ENCODE data around the gene PTGFRN.

PTGFRN gene

DNA sequence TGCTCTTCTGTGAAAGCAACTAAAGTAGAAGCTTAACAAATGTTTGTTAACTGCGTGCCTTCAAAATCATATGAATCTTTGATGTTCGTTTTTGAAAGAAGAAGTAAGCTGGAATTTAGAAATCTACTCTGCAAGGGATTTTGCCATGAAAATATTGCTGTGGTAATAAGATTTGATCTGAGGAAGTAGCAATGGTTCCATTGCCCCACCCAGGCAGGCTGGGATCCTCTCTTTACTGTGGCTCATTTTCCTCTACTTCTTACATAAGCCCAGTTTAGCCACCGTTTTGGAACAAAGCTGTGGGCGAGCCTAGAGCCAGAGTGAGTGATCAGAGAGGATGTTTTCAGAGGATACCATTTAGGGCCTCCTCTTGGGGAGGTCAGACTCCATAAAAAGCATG is 20.3 kb upstream of the PTGFRN start:
- in situ Hi-C loops (cut with HindIII; ENCODE audit: low sequenced_read_pairs) = no loop called here
- TF ChIP-seq, protein P1, sequence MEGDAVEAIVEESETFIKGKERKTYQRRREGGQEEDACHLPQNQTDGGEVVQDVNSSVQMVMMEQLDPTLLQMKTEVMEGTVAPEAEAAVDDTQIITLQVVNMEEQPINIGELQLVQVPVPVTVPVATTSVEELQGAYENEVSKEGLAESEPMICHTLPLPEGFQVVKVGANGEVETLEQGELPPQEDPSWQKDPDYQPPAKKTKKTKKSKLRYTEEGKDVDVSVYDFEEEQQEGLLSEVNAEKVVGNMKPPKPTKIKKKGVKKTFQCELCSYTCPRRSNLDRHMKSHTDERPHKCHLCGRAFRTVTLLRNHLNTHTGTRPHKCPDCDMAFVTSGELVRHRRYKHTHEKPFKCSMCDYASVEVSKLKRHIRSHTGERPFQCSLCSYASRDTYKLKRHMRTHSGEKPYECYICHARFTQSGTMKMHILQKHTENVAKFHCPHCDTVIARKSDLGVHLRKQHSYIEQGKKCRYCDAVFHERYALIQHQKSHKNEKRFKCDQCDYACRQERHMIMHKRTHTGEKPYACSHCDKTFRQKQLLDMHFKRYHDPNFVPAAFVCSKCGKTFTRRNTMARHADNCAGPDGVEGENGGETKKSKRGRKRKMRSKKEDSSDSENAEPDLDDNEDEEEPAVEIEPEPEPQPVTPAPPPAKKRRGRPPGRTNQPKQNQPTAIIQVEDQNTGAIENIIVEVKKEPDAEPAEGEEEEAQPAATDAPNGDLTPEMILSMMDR (IDR thresholded peaks at IDR 0.05; ENCODE audit: low read depth, low read length, missing control alignments) = no peak
- DNase-seq (ENCODE audit: low read depth) = no peak
- no peak overlapping the region for H3K4me3 ChIP-seq (ENCODE audit: low read depth, low read length)

GRCh38 chr1:116891396-116892079 is 18.2 kb upstream of the PTGFRN start:
- H3K4me3 ChIP-seq (ENCODE audit: low read depth, low read length) = no peak overlapping the region
- in situ Hi-C loops (cut with HindIII; ENCODE audit: low sequenced_read_pairs) = no loop called here
- no peak for DNase-seq (ENCODE audit: low read depth)
- TF ChIP-seq, protein P1 (IDR thresholded peaks at IDR 0.05; ENCODE audit: low read depth, low read length, missing control alignments) = no peak

DNA sequence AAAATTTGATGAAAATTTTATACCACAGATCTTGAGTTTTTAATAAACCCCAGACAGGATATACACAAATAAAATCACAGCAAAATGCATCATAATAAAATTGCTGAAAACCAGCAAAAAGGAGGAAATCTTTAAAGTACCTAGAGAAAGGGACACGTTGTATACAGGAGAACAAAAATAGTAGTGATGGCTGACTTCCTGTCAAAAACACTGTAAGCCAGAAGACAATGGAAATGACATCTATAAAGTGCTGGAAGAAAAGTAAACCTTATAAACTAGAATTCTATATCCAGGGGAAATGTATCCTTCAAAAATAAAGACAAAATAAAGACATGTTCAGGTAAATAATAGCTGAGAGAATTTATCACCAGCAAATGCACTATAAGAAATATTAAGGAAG is 14.6 kb upstream of the PTGFRN start:
- no peak overlapping the region for H3K4me3 ChIP-seq (ENCODE audit: low read depth, low read length)
- no peak for DNase-seq (ENCODE audit: low read depth)
- in situ Hi-C loops (cut with HindIII; ENCODE audit: low sequenced_read_pairs) = no loop called here
- TF ChIP-seq, protein P1 (IDR thresholded peaks at IDR 0.05; ENCODE audit: low read depth, low read length, missing control alignments) = no peak

- H3K4me3 ChIP-seq (ENCODE audit: low read depth, low read length) = no peak overlapping the region
- in situ Hi-C loops (cut with HindIII; ENCODE audit: low sequenced_read_pairs) = no loop called here
- TF ChIP-seq, protein P1 (IDR thresholded peaks at IDR 0.05; ENCODE audit: low read depth, low read length, missing control alignments) = no peak
- DNase-seq (ENCODE audit: low read depth) = no peak
These were observed 10.2 kb upstream of the PTGFRN start for GRCh38 chr1:116899529-116899928.

DNA sequence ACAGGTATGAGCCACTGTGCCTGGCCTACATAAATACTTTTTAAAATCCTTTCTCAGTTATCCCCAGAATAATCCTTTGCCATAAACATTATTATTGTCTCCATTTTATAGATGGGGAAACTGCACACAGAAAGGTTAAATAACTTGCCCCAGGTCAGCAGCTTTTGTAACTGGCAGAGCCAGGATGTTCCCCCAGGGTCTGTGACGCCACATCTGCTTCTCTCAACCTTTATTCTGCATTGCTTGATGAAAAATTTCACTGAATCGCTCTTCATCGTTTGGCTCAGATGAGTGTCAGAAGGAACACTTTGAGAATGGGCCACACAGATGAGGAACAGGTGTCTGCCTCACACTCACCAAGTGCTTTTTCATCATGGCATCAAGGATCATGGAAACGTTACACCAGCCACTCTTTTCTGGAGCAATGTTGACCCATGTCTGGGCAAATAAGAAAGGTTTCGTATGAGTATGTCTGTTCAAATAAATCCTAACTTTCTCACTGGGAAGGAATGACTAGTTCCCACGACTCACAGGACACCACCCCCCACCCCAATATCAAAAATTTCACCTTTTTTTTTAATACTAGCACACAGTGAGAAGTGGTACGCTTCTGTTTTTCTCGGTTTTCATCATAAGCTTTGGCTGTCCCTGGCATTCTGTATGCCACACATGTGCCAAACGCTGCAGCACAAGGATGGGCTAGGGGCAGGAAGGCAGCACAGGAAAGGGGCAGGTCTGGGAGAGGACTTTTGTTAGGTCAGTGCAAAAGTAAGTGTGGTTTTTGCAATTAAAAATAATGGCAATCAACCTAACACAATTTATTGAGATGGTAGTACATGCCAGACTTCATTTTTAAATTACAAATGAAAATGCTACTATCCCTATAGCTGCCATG is 9.0 kb upstream of the PTGFRN start:
- in situ Hi-C loops (cut with HindIII; ENCODE audit: low sequenced_read_pairs) = no loop called here
- TF ChIP-seq, protein P1 (IDR thresholded peaks at IDR 0.05; ENCODE audit: low read depth, low read length, missing control alignments) = no peak
- no peak overlapping the region for H3K4me3 ChIP-seq (ENCODE audit: low read depth, low read length)
- DNase-seq (ENCODE audit: low read depth) = no peak

DNA sequence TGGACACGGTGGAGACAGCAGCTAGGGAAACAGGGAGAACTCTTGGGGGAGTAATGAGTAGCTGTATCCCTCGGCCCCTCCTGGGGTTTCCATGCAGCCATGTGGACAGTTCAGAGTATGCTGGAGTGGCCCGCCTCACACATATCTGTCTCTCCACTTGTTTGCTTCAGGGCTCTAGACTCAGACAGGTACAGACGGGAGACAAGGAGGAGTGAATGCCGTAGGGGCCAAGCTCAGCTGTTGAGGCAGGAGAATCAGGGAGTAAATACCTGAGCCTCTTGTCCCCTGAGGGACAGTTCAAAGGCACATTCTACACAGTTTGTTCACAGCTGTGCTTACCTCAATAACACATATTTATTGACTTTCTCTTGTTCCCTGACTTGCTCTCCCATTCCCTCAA is 7.7 kb upstream of the PTGFRN start:
- in situ Hi-C loops (cut with HindIII; ENCODE audit: low sequenced_read_pairs) = no loop called here
- TF ChIP-seq, protein P1 (IDR thresholded peaks at IDR 0.05; ENCODE audit: low read depth, low read length, missing control alignments) = no peak
- no peak for DNase-seq (ENCODE audit: low read depth)
- H3K4me3 ChIP-seq (ENCODE audit: low read depth, low read length) = no peak overlapping the region

All from astrocyte of the cerebellum (primary cell).